ENCODE data around the gene ATXN10. TPM values are rescaled to one million over a fixed set of nuclear protein-coding genes. Genes with fewer than 3 reads are reported as not detected.
"Not testable (repeated sequence)": the region's sequence is repeated elsewhere in the genome, so short reads cannot be mapped to it uniquely, and the experiment has no call there.

The ATXN10 gene
- total RNA-seq, 1 donor from 2014 or later, result 156 TPM

DNA sequence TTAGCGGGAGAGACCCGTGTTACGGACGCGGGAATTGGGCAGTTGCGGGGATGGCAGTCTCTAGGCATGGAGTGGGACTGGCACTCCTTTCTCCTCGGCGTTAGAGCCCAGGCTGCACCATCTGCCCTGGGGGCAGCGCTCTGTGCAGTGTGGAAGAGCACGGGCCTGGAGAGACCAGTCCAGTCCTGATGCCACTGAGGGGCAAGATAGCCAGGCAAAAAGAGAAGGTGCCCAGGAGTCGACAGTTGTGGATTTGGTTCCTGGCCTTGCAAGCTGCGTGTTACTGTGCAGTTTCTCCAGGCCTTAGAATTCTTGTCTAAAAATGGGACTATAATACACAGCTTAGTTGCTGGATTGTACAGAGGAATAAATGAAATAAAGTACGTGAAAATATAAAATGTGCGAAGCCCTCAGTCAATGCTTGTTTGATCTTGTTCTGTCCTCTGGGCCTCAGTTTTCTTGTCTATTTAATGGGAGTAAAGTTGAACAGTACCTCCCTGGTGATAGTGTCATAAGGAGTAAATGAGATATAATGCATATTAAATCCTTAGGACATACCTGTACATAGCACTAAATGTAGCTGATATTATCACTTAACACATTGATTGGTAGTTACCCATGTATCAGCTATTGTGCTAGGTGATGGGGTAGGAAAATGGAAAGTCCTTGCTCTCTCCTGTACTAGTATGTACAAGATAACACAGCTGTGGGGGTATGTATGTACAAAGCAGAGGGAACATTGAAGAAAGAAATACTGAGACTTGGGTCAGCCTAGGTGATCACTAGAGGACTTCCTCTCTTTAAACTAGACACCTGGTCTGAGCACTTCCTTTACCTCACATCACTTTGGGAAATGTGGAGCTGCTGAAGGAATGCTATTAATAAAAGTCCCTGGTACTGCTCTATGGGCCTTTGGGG lies 1.2 kb downstream of the ATXN10 start:
- intact Hi-C loops (cut with DNase I), result no loop called here
- no peak for DNase-seq (ENCODE audit: low spot score)

DNA sequence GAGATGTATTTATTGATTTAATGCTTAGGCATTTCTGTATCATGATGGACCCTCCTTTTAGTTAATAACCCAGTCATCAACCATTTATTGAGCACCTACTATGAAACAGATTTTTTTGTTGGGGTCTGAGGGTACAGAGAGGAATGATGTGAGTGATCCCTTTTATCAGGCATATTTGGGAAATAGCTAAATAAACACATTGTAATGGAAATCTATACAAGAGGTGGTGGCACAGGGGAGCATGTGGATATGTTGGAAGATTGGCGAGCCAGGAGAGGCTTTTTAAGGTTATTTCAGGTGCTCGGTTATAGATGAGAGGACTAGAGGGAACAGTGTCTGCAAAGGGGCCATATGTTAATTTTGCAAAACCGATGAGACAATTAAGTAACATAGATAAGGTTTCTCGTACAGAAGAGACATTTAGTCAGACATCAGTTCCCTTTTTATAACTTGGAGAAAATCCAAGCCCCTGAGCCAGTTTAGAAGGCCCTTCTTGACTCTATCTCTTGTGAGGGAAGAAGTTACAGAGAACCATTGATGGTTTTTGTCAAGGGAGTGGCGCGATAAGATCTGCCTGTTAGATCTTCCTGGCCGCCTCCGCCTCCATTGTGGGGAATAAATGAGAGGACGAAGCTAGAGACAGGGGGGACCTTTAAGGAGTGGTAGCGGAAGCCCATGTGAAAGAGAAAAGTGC lies 2.0 kb downstream of the ATXN10 start:
- intact Hi-C loops (cut with DNase I), result no loop called here
- DNase-seq (ENCODE audit: low spot score), result no peak

DNA sequence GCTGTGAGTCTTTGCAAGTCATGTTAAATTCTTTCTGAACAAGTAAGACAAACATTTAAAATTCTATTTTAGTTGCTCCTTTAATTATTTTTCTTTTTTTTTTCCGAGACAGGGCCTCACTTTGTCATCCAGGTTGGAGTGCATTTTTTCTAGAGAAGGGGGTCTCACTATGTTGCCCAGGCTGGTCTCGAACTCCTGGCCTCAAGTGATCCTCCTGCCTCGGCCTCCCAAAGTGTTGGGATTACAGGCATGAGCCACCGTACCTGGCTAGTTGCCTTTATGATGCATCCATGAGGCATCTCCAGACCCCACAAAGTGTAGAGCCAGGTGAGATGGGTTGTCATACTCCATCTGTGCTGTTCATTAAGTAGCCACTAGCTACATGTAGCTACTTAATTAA lies 4.4 kb downstream of the ATXN10 start:
- DNase-seq (ENCODE audit: low spot score), result no peak
- intact Hi-C loops (cut with DNase I), result no loop called here

DNA sequence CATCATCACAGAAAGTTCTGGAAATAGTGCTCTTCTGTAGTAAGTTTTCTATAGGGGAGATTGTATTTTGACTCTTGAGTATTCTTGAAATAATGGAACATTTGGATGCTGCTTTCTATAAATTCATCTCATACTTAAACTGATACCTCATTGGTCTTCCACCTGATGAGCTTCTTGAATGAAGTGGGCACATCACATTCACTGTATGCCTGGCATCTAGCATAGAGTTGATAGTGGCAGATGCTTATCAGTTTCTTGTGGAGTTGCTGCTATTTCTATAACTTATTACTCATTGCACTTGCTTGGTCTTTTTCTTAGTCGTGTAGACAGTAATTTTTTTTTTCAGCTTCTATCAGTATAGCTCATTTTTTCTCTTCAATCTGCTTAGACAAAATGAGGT lies 5.4 kb downstream of the ATXN10 start:
- no peak for DNase-seq (ENCODE audit: low spot score)
- intact Hi-C loops (cut with DNase I), result no loop called here

DNA sequence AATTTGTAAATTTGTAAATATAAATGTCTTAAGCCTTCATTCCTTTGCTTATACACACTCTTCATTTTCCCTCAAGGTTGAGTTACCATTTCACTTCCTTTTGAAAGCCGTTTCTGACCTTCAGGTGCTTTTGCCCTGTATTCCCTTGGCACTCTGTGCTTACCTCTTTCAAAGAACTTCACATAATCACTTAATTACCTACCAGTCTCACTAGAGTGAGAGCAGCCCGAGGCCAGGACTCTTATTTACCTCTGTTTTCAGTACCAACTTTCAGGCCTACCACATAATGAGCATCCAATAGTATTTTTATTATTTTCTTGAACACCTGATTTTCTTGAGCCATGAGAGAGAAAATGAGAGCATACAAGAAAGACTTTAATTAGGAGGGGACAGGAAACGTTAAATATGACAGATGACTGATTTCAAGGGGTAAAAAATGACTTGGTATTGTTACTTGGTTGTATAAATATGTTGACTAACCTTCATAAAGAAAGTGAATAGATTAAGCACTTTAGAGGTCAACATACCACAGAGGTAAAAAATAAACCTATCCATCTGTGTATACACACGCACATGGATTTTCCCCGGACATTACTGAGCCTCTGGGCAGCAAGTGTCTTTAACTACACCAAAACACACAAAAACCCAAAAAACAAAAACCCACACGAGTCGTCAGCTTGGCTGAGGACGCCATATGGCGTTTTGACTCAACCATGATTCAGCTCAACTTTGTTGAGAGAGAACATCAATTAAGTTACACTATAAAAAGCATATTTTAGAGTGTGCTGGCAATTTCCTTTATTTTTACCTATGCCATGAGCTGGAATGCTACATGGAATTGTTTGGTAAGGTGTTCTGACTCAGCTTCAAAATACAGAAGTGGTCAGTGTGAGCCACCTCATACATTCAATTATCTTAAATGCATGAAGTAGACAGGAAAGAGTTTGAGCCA lies 7.6 kb downstream of the ATXN10 start:
- intact Hi-C loops (cut with DNase I), result no loop called here
- DNase-seq (ENCODE audit: low spot score), result no peak

DNA sequence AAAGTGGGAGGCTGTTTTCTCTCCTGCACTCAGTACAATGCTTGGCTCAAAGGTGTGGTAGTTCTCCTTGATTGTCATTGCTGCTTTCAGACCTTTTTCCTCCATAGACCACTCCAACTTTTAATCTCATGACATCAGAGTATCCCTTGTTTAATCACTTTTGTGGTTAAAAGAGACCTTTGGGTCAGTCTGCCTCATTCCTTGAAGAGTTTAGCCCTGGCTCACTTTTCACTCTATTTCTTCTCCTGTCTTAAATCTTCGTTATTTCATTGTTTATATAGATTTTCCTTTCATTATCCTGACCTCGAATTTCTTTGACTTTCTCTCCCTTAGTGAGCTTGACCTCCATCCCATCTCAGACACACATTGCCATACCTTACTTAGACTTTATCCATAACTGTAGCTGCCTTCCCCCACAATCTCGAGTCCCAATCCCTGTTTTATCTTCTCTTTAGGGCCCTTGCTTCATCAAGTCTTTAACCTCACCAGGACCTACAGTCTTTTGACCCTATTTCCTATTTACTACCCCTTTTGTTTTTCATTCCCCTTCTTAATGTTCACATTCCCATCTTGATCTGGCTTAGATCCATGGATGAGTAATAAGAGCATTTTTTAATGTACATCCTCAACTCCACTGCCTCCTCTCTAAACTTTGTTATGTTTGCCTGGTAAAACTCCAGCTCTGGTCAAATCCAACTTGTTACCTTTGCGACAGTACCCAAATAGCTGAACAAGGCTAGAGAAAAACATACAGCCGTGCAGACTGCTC lies 9.5 kb downstream of the ATXN10 start:
- DNase-seq (ENCODE audit: low spot score), result no peak
- intact Hi-C loops (cut with DNase I), result no loop called here

DNA sequence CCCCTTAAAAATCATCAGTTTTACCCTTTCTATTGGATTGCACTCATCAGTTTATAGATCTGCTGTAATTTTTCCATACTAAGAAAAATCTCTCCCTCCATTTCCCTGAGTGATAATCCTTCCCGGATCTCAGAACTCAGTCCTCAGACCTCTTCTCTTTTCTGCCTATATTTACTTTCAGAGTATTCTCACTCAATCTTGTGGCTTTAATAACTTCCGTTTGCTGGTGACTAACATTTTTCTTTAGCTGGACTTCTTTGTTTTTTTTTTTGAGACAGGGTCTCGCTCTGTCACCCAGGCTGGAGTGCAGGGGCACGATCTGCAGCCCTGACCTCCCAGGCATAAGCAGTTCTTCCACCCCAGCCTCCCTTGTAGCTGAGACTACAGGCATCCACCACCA lies 10.4 kb downstream of the ATXN10 start:
- DNase-seq (ENCODE audit: low spot score), result no peak
- intact Hi-C loops (cut with DNase I), result no loop called here

DNA sequence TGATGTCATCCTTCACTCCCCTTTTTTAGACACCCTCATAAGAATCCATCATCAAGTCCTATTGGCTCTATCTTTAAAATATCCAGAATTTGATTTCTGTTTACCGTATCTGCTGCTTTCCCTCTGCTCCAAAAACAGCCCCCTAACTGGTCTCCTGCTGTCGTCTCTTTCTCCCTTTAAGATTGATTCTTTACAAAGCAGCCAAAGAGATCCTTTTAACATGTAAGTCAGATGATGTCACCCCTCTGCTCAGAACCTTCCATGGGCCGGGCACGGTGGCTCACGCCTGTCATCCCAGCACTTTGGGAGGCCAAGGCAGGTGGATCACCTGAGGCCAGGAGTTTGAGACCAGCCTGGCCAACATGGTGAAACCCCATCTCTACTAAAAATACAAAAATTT lies 11.1 kb downstream of the ATXN10 start:
- DNase-seq (ENCODE audit: low spot score); intact Hi-C loops (cut with DNase I): not testable (repeated sequence)

DNA sequence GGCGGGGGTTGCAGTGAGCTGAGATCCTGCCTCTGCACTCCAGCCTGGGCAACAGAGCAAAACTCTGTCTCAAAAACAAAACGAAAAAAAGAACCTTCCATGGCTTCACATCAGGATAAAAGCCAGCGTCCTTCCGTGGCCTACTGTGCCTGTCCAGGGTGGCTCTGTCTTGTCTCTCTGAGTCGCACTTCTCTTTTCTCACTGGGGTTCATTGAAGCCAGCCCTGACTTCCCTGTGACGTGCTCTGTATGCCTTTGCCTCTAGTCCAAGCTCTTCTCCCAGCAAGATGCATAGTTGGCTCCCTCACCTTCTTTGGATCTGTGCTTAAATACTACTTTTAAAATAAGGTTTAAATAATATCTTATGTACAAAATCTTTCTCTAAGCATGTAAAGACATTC lies 11.6 kb downstream of the ATXN10 start:
- intact Hi-C loops (cut with DNase I), result no loop called here
- no peak for DNase-seq (ENCODE audit: low spot score)

DNA sequence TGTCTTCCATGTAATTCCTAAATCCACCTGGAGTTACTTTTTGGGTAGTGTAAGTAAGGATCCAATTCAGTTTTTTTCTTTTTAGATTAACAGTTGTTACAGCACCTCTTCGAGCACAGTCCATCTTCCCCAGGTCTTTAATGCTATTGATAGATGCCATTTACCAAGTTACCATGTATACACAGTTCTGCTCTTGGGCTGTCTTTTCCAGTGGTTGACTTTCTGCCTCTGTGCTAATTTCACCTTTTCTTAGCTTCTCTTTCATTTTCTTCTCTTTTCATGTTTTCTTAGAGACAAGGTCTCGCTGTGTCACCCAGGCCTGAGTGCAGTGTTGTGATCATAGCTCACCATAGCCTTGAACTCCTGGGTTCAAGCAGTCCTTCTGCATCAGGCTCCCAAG lies 12.0 kb downstream of the ATXN10 start:
- DNase-seq (ENCODE audit: low spot score), result no peak
- intact Hi-C loops (cut with DNase I), result no loop called here

DNA sequence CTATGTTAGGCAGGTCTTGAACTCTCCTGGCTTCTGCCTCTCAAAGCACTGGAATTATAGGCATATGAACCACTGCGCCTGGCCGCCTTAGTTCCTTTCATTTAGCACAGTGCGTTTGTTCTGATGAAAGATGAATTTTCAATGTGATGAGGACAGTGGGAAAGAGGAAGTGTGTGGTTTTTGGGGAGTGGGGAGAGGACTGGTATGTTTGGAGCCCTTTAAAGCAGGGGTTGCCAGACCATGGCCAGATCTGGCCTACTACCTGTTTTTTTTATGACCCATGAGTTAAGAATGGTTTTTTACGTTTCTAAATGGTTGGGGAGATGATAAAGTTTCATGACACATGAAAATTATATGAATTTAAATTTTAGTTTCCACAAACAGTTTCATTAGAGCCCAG lies 12.5 kb downstream of the ATXN10 start:
- no peak for DNase-seq (ENCODE audit: low spot score)
- intact Hi-C loops (cut with DNase I), result no loop called here

DNA sequence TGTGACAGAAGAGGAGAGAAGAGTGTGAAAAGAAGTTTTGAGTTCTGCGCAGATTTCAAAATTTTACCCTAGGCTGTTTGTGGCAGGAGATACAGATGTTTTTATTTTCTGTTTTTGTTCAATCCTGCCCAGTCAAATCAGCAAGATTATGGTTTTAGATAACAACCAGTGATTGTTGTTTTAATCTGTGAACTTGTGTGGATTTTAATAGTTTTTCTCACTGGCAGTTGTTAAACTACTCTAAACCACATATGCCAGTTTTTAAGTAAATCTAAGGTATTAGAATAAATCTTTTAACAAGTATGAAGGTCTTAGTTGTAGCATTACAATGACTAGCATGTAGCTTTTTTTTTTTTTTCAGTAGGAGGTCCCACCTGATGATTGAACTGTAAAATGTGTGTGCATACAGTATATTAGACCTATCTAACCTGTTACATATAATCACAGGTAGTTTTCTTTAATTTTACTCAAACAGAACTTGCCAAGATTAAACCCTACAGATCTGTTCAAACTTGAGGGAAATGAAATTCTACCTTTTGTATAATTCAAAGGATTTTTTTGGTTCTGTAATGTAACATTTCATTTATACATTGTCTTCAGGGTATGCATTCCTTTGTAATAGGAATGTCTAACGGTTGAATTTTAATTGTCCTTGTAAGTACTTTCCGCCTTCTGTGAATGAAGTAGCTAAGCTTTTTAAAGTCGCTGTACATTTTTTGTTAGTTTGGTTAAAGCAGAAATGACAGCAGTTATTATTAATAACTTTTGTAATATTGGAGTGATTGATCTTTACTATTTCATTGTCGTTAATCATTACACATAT lies 13.3 kb downstream of the ATXN10 start:
- intact Hi-C loops (cut with DNase I), result no loop called here
- DNase-seq (ENCODE audit: low spot score), result no peak

DNA sequence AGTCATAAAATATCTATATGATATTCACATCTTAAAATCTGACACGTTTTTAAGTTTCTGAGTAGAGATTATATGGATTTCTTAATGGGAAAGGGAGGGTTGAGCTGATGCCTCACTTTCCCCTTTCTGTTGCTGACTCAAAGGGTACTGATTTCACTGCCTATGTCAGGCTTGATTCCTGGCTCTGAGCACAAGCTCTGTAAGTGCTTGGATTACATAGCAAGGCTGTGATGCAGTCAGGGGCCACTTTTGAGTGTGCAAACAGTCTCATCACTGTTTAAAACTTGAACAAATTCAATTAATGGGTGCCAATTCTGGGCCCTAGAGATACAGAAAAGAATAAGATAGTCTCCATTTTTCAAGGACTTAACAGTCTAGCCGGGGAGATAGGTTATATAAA lies 14.4 kb downstream of the ATXN10 start:
- intact Hi-C loops (cut with DNase I), result no loop called here
- DNase-seq (ENCODE audit: low spot score), result no peak

DNA sequence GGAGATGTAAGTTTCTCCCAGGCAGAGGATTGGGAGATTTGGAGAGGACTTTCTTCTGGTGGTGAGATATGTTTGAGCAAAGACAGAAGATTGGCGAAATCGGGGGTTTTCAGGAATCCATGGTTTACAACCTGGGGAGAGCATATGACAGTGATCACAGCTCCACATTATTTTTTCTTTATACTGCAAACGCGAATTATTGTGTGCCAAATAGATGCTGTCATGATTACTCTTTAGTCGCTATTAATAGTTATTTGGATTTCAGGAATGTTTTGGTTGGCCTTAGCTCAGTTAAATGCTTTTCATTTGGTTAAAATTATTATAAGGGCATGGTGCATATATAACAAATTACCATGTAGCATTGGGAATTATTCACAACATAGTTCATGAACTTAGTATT lies 15.2 kb downstream of the ATXN10 start:
- intact Hi-C loops (cut with DNase I), result no loop called here
- DNase-seq (ENCODE audit: low spot score), result no peak

DNA sequence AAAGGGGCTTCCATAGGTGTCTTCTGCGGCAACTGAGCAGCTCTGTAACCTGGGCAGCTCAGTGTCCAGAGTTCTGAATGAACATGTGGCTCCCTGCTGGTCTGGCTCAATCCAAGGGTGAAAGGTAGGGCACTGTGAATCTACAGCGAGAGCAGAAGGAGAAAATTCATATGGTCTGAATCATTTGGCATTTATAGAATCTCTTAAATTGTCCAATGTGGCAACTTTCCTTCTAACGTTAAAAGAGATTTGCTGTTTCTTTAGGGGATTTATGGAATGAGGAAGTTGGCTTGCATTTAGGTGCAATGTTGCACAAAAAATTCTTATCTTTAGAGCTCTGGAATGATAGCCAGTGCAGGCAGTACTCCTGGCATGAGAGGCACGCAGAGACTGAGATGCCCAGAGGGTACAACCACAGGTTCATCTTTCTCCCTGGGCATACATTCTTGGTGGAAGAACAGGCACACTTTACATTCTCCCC lies 17.0 kb downstream of the ATXN10 start:
- intact Hi-C loops (cut with DNase I), result no loop called here
- no peak for DNase-seq (ENCODE audit: low spot score)

DNA sequence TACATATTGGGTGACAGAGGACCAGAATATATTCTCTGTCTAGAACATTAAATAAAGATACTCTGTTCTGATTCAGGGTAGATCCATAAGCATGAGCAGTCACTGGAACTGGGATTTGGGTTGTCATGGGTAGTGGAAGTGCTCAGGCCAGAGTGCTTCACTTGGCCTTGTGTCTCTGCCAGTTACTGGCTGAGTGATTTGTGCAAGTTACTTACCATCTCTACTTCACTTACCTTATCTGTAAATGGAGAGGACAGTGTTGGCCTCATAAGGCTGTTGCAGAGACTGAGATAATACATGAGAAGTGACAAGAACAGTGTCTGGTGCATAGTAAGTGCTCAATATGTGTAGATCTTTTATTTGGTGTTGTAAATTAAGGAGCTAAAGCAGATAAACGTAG lies 17.6 kb downstream of the ATXN10 start:
- intact Hi-C loops (cut with DNase I), result no loop called here
- no peak for DNase-seq (ENCODE audit: low spot score)

DNA sequence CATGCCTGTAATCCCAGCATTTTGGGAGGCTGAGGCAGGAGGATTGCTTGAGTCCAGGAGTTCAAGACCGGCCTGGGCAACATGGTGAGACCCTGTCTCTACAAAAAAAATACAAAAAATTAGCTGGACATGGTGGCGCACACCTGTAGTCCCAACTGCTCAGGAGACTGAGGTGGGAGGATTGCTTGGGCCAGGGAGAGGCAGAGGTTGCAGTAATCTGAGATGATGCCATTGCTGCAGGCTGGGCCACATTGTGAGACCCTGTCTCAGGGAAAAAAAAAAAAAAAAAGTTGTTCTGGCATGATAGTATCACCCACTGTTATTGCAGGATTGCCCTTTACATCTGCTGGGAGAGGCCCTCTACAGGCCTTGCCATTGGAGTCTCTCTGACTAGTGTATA lies 18.4 kb downstream of the ATXN10 start:
- intact Hi-C loops (cut with DNase I), result no loop called here

DNA sequence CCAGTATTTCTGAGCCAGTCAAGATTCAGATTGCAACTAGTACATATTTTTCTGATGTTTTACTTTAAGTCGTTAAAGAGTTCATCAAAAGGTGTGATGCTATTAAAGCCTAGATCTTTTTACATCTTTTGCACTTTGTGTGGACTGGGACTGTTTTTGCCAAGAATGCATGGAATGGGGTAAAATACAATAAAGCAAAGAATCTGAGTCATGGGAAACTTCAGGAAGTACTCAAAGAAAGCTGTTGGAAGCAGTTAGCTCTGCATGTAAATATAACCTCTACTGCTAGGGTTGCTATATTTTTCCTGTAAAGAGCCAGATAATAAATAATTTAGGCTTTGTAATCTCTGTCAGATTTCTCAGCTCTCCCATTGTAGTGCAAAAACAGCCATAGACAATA lies 20.9 kb downstream of the ATXN10 start:
- no peak for DNase-seq (ENCODE audit: low spot score)
- intact Hi-C loops (cut with DNase I), result no loop called here

More for the DNA sequence above, 18.4 kb downstream of the ATXN10 start:
- no peak for DNase-seq (ENCODE audit: low spot score)

Measured in cardiac septum (tissue), 1 donor.